Neural progenitor cell (in vitro differentiated cells): ENCODE measurements around the gene ADGRV1. TPM values are rescaled to one million over a fixed set of nuclear protein-coding genes. Genes with fewer than 3 reads are reported as not detected.

ENCODE experiments used
- DNase-seq: peaks from one replicate; pipeline ENCODE4 v3.0.0-alpha.2; 2016; ENCODE audit warnings: low spot score
- H2AFZ ChIP-seq: fragments of 200-600 bp; sonication (generic); replicated peaks from 2 replicates; pipeline ENCODE4 v1.6.1; 2016; ENCODE audit warnings: antibody characterized with exemption
- H3F3A ChIP-seq: fragments of 200-600 bp; sonication (generic); 2 replicates; pipeline ENCODE4 v1.6.1; 2016; ENCODE audit warnings: antibody characterized with exemption, low read depth
- H3K27ac ChIP-seq: fragments of 200-600 bp; sonication (generic); 2 replicates; pipeline ENCODE4 v1.5.1; 2016; ENCODE audit warnings: mild to moderate bottlenecking
- H3K27me3 ChIP-seq: fragments of 200-600 bp; sonication (generic); 2 replicates; pipeline ENCODE4 v1.6.1; 2016; ENCODE audit warnings: mild to moderate bottlenecking, moderate library complexity
- H3K36me3 ChIP-seq: fragments of 200-600 bp; sonication (generic); 2 replicates; pipeline ENCODE4 v1.5.1; 2016
- H3K4me1 ChIP-seq: fragments of 200-600 bp; sonication (generic); 2 replicates; pipeline ENCODE4 v1.6.1; 2016; ENCODE audit warnings: mixed run types
- H3K4me2 ChIP-seq: fragments of 200-600 bp; sonication (generic); 2 replicates; pipeline ENCODE4 v1.6.1; 2016
- H3K4me3 ChIP-seq: fragments of 200-600 bp; sonication (generic); 2 replicates; pipeline ENCODE4 v1.5.1; 2016
- H3K79me2 ChIP-seq: fragments of 200-600 bp; sonication (generic); 2 replicates; pipeline ENCODE4 v1.6.1; 2016; ENCODE audit warnings: low read depth
- H3K9ac ChIP-seq: fragments of 200-600 bp; sonication (generic); 2 replicates; pipeline ENCODE4 v1.6.1; 2016
- H3K9me3 ChIP-seq: fragments of 200-600 bp; sonication (generic); 2 replicates; pipeline ENCODE4 v1.5.1; 2016; ENCODE audit warnings: low read depth
- H4K20me1 ChIP-seq: fragments of 200-600 bp; sonication (generic); 2 replicates; pipeline ENCODE4 v1.6.1; 2016; ENCODE audit warnings: low read depth
- H3K27ac Mint-ChIP-seq: 3 replicates; pipeline ENCODE4 v1.8.0; 2021; ENCODE audit warnings: mixed read lengths
- H3K27me3 Mint-ChIP-seq: 2 replicates; pipeline ENCODE4 v1.8.0; 2022; ENCODE audit warnings: low read depth, mild to moderate bottlenecking, inconsistent platforms, moderate library complexity, mixed read lengths; ENCODE audit not compliant: insufficient read depth
- H3K36me3 Mint-ChIP-seq: 3 replicates; pipeline ENCODE4 v1.8.0; 2021; ENCODE audit warnings: mixed read lengths
- H3K4me1 Mint-ChIP-seq: 3 replicates; pipeline ENCODE4 v1.8.0; 2021; ENCODE audit warnings: mixed read lengths
- H3K4me3 Mint-ChIP-seq: 3 replicates; pipeline ENCODE4 v1.8.0; 2021; ENCODE audit warnings: mild to moderate bottlenecking, moderate library complexity, mixed read lengths
- H3K9me3 Mint-ChIP-seq: 3 replicates; pipeline ENCODE4 v1.8.0; 2020; ENCODE audit warnings: mixed read lengths
- EZH2 ChIP-seq: fragments of 200-600 bp; sonication (generic); IDR thresholded peaks from 2 replicates; pipeline ENCODE4 v1.6.1; 2017; ENCODE audit warnings: antibody characterized with exemption, mild to moderate bottlenecking, moderate library complexity
- EZH2phosphoT487 ChIP-seq: fragments of 200-600 bp; sonication (generic); IDR thresholded peaks from 2 replicates; pipeline ENCODE4 v1.6.1; 2017; ENCODE audit warnings: antibody characterized with exemption
- total RNA-seq: library from RNA; depleted of rRNA; stranded (reverse); fragments of >200 nt; gene quantifications from 2 replicates; pipeline ENCODE4 v1.2.3, GENCODE V29; 2015; ENCODE audit warnings: low replicate concordance
- TF ChIP-seq, protein P1 (sequence below): fragments of 200-600 bp; sonication (generic); IDR thresholded peaks from 2 replicates; pipeline ENCODE4 v1.5.1; 2017; ENCODE audit warnings: antibody characterized with exemption, mild to moderate bottlenecking

The ADGRV1 gene
- total RNA-seq, 1 donor from 2014 or later: 151 TPM

- H3K27me3 Mint-ChIP-seq: no peaks in the 10 kb centered on the region
- no peak for DNase-seq
- Histone ChIP-seq H3K79me2 (no peaks in the 10 kb centered on the region), H3K4me1 (peaks cover 6% of the 10 kb centered on the region), H3K9me3 (no peaks in the 10 kb centered on the region), H3K9ac (no peak overlapping the region), H4K20me1 (no peaks in the 10 kb centered on the region), H3F3A (peaks cover 8% of the 10 kb centered on the region), H3K4me3 (no peak overlapping the region), H2AFZ (no peak overlapping the region), H3K27ac (no peak overlapping the region), H3K4me2 (no peak overlapping the region), H3K27me3 (no peaks in the 10 kb centered on the region), H3K36me3 (no peaks in the 10 kb centered on the region)
- H3K4me1 Mint-ChIP-seq: peaks cover 18% of the 10 kb centered on the region
- no peak overlapping the region for H3K4me3 Mint-ChIP-seq
- no peaks in the 10 kb centered on the region for H3K9me3 Mint-ChIP-seq
- TF ChIP-seq EZH2phosphoT487: no peak
- TF ChIP-seq, protein P1, sequence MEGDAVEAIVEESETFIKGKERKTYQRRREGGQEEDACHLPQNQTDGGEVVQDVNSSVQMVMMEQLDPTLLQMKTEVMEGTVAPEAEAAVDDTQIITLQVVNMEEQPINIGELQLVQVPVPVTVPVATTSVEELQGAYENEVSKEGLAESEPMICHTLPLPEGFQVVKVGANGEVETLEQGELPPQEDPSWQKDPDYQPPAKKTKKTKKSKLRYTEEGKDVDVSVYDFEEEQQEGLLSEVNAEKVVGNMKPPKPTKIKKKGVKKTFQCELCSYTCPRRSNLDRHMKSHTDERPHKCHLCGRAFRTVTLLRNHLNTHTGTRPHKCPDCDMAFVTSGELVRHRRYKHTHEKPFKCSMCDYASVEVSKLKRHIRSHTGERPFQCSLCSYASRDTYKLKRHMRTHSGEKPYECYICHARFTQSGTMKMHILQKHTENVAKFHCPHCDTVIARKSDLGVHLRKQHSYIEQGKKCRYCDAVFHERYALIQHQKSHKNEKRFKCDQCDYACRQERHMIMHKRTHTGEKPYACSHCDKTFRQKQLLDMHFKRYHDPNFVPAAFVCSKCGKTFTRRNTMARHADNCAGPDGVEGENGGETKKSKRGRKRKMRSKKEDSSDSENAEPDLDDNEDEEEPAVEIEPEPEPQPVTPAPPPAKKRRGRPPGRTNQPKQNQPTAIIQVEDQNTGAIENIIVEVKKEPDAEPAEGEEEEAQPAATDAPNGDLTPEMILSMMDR: no peak
- TF ChIP-seq EZH2: no peak
- H3K27ac Mint-ChIP-seq: peak overlapping the region; percentile 21
- H3K36me3 Mint-ChIP-seq: no peaks in the 10 kb centered on the region
These were observed 619.0 kb downstream of the ADGRV1 start for GRCh38 chr5:91177639-91178038.

GRCh38 chr5:91178461-91178860, 619.9 kb downstream of the ADGRV1 start:
- H3K27ac ChIP-seq: no peak overlapping the region
- no peak overlapping the region for H3K9ac ChIP-seq
- H2AFZ ChIP-seq: no peak overlapping the region
- Mint-ChIP-seq H3K4me1 (peaks cover 18% of the 10 kb centered on the region), H3K4me3 (no peak overlapping the region), H3K27me3 (no peaks in the 10 kb centered on the region), H3K27ac (no peak overlapping the region), H3K36me3 (no peaks in the 10 kb centered on the region), H3K9me3 (no peaks in the 10 kb centered on the region)
- no peak for DNase-seq
- no peaks in the 10 kb centered on the region for H4K20me1 ChIP-seq
- H3K79me2 ChIP-seq: no peaks in the 10 kb centered on the region
- no peaks in the 10 kb centered on the region for H3K27me3 ChIP-seq
- H3K9me3 ChIP-seq: no peaks in the 10 kb centered on the region
- H3K4me2 ChIP-seq: no peak overlapping the region
- H3F3A ChIP-seq: peaks cover 8% of the 10 kb centered on the region
- TF ChIP-seq, protein P1: no peak
- TF ChIP-seq EZH2phosphoT487 (no peak), EZH2 (no peak)
- H3K4me3 ChIP-seq: no peak overlapping the region
- peaks cover 6% of the 10 kb centered on the region for H3K4me1 ChIP-seq
- no peaks in the 10 kb centered on the region for H3K36me3 ChIP-seq

- Histone ChIP-seq H3K9me3 (no peaks in the 10 kb centered on the region), H3K27me3 (no peaks in the 10 kb centered on the region), H2AFZ (no peak overlapping the region), H3F3A (peaks cover 7% of the 10 kb centered on the region), H3K27ac (no peak overlapping the region), H3K79me2 (no peaks in the 10 kb centered on the region), H3K4me2 (no peak overlapping the region), H3K36me3 (no peaks in the 10 kb centered on the region), H3K9ac (no peak overlapping the region), H3K4me3 (no peak overlapping the region), H3K4me1 (peaks cover 6% of the 10 kb centered on the region), H4K20me1 (no peaks in the 10 kb centered on the region)
- no peaks in the 10 kb centered on the region for H3K36me3 Mint-ChIP-seq
- H3K9me3 Mint-ChIP-seq: no peaks in the 10 kb centered on the region
- H3K4me1 Mint-ChIP-seq: peaks cover 18% of the 10 kb centered on the region
- DNase-seq: no peak
- no peak overlapping the region for H3K4me3 Mint-ChIP-seq
- no peak for TF ChIP-seq EZH2
- no peak for TF ChIP-seq EZH2phosphoT487
- TF ChIP-seq, protein P1: no peak
- no peak overlapping the region for H3K27ac Mint-ChIP-seq
- H3K27me3 Mint-ChIP-seq: no peaks in the 10 kb centered on the region
These were observed 620.4 kb downstream of the ADGRV1 start for GRCh38 chr5:91179018-91179417.
